ENCODE data around the gene ACP7. TPM values are rescaled to one million over a fixed set of nuclear protein-coding genes. Genes with fewer than 3 reads are reported as not detected.
"Not testable (repeated sequence)": the region's sequence is repeated elsewhere in the genome, so short reads cannot be mapped to it uniquely, and the experiment has no call there.

The ACP7 gene, protein sequence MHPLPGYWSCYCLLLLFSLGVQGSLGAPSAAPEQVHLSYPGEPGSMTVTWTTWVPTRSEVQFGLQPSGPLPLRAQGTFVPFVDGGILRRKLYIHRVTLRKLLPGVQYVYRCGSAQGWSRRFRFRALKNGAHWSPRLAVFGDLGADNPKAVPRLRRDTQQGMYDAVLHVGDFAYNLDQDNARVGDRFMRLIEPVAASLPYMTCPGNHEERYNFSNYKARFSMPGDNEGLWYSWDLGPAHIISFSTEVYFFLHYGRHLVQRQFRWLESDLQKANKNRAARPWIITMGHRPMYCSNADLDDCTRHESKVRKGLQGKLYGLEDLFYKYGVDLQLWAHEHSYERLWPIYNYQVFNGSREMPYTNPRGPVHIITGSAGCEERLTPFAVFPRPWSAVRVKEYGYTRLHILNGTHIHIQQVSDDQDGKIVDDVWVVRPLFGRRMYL
- total RNA-seq (2014; rRNA removed): 0.13 and 0.29 TPM in 2 replicates
- 0.04 TPM for polyA plus RNA-seq (2012)

DNA sequence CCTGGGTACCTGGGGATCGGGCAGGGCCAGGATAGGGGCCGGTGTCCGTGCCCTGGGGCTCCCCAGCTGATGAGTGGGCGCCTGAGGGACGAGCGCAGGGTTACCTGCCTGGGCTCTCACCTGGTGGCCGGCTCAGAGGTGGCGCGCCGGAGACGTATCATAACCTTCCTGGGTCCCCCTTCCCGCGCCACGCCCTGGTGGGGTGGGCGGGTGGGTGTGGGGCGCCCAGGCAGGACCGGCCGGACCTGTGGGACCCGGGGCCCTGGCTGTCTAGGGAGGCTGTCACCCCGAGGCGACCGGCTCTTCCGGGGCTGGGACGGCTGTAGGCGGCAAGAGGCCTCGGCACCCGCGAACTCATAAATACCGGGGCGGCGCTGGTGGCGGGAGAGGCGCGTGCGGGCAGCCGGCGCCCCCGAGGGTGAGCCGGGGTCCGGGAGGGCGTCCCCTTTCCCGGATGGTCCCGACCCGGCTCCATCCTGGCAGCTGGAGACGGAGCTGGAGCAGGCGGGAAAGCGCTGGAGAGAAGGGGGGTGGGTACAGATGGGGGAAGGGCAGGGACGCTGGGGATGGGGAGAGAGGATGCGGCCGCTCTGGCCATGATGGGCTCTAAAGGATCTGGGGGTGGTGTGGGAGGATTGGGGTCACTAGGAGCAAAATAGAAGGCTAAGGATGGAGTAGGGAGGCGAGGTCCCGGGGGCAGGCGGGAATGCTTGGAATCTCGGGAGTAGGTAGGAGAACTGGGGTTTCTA is at the start of gene ACP7:
TSS of gene ACP7 (plus strand) at position 386 of the 749 bp plus-strand sequence. CDS start 902 bp downstream, outside the sequence.
- no peak for DNase-seq (ENCODE audit: low read depth)

DNA sequence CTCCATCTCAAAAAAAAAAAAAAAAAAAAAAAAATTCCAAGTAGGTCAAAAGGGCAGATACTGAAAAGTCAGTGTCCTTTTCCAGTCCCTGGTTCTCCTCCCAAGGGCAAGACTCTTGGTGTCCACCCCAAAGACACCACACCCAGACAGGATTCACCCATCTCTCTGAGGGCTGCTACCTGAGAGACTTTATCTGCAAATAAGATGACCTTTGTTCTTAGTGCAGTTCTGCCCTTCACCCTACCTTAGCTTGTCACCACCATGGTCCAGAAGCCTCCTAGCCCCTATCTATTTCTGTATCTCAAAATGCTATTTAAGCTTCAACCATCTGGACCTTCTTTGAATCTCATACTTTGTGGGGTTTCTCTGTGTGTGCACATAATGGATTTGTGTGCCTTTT is 47.6 kb upstream of the ACP7 start:
- DNase-seq (ENCODE audit: low read depth): no peak

DNA sequence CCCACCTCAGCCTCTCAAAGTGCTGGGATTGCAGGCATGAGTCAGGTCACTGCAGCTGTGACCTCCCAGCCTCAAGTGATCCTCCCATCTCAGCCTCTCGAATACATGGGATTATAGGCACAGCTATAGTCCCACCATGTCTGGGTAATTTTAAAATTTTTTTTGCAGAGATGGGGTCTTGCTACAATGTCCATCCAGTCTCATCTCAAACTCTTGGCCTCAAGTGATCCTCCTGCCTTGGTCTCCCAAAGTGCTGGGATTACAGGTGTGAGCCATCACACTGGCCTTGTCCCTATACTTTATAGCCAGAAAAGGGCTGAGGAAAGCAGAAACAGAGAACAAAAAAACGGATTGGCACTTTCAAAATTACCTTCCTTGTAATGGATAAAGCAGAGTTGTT is 47.0 kb upstream of the ACP7 start:
- no peak for DNase-seq (ENCODE audit: low read depth)

DNA sequence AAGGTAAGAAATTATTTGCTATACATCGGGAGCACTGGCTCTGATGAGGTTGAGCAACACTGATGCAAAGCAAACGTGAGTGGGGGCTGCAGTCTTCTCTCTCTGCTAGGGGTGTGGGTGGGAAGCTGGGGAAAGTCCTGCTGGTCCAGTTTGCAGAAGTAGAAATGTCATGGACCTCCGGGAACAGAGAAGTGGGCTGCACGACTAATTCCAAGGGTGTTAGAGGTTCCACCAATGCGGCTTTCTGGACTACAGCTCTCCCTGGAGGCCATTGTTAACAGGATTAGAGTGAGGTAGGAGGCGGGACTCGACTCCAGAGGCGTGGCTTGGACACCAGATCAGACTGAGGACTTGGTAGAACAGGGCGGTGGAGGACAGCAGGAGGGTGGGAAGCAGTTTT is 46.1 kb upstream of the ACP7 start:
- peak; percentile 25 for DNase-seq (ENCODE audit: low read depth)

DNA sequence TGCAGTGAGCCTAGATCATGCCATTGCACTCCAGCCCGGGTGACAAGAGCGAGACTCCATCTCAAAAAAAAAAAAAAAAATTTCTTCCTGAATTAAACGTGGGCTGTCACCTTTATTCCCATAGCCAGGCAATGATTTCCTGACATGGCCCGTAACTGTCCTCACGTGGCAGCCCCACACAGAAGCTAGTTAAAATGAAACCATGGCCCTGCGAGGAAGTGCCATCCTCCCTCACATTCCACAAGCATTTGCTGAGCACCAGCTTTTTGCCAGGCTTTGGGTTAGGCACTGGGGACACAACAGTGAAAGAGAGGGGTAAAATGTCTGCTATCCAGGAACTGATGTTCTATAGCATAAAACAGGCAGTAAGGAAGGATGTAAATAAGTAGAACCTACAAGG is 38.7 kb upstream of the ACP7 start:
- no peak for DNase-seq (ENCODE audit: low read depth)

DNA sequence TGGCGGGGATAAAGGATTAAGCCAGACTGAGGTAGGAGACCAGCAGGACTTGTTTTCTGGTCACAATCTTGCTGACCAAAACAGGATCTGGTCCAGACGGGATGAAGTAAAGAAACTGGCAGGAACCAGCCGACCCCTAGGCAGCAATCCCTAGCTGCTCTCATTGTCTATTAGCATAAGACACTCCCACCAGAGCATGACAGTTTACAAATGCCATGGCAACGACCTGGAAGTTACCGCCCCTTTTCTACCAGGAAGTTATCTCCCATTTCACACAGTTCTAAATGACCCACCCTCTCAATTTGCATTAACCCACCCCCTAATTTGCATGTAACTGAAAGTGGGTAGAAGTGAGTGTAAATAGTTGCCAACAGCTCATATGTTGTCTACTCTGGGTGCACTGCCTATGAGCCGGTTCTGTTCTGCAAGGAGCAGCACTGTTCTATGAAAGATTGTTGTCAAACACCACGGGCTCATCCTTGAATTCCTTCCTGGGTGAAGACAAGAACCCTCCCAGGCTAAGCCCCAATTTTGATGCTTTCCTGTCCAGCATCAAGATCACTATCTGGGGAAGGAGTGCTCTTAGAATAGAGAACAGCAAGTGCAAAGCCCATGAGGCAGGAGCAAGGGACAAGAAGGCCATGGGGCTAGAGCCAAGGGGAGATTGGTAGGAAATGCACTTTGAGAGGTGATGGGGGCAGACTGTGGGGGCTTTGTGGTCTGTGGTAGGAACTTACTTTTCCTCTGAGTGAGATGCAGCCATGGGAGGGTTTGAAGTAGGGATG is 37.9 kb upstream of the ACP7 start:
- DNase-seq (ENCODE audit: low read depth): peak; percentile 20

DNA sequence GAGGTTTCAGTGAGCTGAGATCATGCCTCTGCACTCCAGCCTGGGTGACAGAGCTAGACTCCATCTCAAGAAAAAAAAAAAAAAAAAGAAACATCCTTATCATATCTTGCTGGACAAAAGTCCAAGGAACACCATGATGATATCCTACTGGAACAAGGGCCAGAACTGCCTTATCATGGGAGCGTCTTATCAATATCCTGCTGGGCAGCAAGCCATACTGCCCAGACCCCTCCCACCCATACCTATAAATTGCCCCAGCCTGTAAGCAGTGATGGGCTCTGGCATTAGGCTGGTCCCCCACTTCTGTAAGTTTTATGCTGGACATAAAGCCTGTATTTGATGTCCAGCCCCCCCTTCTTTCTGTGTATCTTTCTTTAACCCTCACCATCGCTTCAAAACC is 37.1 kb upstream of the ACP7 start:
- no peak for DNase-seq (ENCODE audit: low read depth)

DNA sequence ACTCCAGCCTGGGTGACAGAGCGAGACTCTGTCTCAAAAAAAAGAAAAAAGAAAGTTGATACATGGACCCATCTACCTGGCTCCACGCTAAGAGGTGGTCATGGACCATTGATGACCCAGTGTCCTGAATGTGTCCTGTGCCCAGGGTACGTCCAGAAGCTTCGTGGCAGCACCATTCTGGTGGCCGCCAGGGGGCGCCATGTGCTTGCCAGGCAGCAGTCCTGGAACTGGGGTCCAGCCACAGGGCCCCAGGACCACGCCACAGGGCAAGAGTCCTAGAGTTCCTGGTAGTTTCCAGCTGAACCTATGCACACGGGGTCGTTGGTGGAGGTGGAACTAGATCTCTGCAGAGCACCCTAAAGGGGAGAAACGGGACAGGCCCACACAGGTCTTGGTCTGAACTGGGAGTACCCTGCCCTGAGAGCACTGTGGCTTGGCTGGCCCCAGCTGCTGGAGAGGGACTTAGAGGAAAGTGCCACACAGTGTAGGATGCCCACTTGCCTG is 31.9 kb upstream of the ACP7 start:
- DNase-seq (ENCODE audit: low read depth): no peak

DNA sequence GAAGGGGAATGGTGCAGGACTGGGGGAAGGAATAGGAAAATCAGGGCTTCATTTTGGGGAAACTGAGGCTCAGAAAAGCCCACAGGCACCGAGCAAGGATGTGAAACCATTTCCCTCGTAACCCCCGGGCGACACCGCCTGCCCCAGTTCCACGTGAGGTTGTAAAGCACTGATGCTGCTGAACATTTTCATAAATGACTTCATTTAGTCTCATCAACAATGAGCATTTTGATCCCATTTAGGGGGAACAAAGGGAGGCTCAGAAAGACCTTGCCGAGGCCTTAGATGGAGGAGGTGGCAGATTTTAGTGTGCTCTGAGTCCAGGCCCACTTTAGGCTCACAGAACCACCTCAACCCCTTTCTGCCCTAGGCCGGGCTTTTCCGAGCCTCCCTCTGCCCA is 31.3 kb upstream of the ACP7 start:
- no peak for DNase-seq (ENCODE audit: low read depth)

DNA sequence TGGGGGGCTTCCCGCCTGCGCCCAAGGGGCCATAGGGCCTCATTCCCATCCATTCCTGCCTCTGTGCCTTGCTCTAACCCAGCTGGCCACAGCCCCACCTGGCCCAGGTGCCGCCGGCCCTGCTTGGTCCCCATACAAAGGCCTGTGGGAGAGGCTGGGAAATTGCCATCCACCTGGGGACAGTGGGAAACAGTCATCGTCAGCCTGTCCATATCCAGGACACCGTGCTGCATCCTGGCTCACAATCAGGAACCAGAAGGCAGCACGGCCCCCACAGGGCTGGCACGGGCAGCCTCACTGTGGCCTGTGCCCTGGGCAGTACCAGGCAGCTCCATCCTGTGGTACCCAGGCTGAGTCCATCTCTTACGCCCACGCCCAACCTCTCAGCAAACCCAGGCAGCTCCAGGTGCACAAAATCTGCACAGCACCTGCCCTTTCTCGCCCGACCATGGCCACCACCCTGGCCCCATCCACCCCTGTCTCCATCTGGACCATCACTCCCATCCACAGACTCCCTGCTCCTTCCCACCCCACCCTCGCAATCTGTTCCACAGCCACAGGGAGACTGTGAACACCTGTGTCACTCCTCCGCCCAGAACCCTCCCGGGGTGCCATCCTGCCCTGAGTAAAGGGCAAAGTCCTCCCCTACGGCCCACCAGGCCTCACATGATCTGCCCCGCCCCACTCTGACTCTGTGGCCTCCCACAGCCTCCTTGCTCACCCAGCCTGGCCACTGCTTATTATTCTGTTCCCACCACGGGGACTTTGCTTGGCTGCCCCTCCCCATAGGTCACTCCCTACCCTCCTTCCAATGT is 30.7 kb upstream of the ACP7 start:
- DNase-seq (ENCODE audit: low read depth): no peak

DNA sequence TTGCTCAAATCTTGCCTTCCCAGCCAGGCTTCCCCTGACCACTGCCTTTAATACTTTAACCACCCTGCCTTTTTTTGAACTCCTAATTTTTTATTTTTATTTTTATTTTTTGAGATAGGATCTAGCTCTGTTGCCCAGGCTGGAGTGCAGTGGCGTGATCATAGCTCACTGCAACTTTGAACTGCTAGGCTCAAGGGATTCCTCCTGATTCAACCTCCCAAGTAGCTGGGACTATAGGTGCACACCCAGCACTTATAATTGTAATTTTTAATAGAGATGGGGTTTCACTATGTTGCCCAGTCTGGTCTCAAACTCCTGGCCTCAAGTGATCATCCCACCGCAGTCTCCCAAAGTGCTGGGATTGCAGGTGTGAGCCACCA is 30.1 kb upstream of the ACP7 start:
- DNase-seq (ENCODE audit: low read depth): no peak

DNA sequence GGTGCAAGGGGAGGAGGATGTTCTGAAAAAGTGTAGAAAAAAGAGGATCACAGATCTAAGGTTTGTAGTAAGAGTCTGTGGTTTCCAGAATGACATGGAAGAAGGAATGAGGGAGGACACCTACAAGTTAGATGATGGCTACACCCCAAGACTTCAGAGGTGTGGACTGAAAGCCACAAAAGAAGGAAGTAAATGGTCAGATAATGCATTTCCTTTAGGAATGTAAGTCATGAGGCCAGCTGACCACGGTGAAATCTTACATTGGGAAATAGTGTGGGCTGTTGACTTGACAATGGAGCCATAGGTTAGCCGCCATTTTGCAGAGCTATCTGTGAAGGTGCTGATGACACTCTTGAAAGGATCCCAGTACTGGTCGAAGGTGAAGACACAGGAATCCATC is 26.6 kb upstream of the ACP7 start:
- no peak for DNase-seq (ENCODE audit: low read depth)

DNA sequence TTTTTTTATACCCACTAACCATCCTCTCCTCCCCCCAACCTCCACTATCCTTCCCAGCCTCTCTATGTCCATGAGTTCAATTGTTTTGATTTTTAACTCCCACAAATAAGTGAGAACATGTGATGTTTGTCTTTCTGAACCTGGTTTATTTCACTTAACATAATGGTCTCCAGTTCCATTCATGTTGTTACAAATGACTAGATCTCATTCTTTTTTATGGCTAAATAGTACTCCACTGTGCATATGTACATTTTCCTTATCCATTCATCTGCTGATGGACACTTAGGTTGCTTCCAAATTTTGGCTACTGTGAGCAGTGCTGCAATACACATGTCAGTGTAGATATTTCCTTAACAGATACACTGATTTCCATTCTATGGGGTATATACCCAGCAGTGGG is 24.9 kb upstream of the ACP7 start:
- DNase-seq (ENCODE audit: low read depth): no peak

DNA sequence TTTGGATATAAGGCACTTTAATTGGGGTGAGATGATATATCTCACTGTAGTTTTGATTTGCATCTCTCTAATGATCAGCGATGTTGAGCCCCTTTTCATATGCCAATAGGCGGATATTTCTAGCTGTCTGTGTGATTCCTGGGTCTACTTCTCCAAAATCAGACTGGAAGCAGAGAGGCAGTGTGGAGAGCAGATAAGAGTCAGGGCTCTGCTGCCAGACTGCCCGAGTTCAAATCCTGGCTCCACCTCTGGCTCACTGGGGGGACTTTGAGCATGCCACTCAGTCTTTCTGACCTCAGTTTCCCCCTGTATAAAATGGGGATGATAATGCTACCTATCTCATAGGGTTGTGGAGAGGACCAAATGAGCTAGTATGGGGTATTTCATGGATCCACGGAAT is 24.0 kb upstream of the ACP7 start:
- DNase-seq (ENCODE audit: low read depth): no peak

DNA sequence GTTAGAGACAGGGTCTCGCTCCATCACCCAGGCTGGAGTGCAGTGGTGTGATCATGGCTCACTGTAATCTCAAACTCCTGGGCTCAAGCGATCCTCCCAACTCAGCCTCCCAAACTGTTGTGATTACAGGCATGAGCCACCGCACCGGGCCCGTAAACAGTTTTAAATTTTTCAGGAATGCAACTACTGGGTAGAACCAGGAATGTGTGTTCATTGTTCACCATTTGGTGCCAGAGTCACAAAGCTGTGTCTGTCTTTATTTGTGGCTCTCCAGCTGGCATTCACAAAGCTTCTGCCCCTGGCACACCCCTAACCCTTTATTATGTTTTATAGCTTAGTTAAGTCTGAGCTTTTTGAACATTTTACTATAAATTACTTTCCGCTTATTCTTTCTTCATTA is 19.8 kb upstream of the ACP7 start:
- DNase-seq (ENCODE audit: low read depth): no peak

DNA sequence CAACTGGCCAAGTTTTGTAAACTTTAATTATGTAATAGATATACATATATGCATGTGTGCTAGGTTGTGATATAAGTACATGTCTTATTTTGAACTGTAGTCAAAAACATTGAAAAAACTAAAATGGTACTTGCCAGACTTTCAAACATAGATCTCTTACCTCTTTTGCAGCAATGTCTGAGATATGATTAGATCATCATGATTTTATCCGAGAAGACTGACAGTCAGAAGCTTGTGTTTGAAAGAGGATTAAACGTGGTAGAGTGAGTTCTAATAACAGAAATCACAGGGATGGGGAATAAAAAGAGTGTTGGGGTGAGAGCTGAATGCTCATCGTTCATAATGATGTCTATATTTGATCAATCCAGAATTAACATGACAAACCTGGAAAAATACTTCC is 18.2 kb upstream of the ACP7 start:
- no peak for DNase-seq (ENCODE audit: low read depth)

DNA sequence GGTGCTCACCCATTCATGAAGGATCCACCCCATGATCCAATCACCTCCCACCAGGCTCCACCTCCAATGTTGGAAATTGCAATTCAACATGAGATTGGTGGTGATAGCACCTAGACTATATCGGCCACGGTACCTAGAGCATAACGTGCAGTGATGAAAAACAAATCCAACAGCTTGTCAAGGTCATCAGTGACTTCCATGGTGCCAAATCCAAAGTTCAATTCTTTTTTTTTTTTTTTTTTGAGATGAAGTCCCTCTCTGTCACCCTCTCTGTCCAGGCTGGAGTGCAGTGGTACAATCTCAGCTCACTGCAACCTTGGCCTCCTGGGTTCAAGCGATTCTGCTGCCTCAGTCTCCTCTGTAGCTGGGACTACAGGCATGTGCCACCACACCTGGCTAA is 17.1 kb upstream of the ACP7 start:
- DNase-seq (ENCODE audit: low read depth): no peak

DNA sequence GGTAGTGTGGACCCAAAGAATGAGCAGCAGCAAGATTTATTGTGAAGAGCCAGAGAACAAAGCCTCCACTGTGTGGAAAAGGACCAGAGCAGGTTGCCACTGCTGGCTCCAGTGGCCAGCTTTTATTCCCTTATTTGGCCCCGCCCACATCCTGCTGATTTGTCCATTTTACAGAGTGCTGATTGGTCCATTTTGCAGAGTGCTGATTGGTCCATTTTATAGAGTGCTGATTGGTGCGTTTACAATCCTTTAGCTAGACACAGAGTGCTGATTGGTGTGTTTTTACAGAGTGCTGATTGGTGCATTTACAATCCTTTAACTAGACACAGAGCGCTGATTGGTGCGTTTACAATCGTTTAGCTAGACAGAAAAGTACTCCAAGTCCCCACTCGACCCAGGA is 15.9 kb upstream of the ACP7 start:
- DNase-seq (ENCODE audit: low read depth): not testable (repeated sequence)

DNA sequence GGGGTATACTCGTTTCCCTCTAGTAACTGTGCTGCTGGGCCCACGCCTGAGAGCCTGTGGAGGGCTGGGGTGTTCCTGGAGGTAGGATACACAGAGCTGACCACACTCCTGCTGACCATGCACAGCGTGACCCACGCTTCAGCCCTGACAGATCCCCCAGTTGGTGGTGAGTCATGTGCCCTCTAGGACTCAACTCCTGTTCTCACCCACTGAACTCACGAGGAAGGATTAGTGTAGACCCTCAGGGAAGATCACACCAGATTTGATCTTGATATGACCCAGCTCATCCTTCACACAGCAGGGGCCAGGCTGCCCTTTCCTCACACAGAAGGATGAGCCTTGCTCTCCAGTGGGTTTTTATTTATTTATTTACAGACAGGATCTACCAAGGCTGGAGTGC is 13.3 kb upstream of the ACP7 start:
- DNase-seq (ENCODE audit: low read depth): peak; percentile 50

DNA sequence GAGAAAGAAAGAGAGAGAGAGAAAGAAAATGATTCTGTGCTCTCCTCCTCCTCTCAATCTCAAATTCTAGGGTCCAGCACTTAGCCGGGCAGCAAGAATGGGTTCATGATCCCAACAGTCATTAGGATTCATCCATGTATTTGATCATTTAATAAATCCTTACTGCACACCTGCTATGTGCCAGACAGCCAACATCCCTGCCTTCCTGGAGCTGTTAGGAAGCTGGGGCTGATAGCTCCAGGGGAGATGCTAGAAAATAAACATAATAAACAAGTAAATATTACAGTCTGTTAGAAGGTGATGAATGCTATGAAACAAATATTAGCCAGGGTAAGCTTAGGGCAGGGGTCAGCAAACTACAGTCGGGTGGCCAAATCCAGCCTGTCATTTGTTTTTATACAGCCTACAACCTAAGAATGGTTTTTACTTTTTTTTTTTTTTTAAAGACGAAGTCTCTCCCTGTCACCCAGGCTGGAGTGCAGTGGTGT is 9.9 kb upstream of the ACP7 start:
- DNase-seq (ENCODE audit: low read depth): no peak

DNA sequence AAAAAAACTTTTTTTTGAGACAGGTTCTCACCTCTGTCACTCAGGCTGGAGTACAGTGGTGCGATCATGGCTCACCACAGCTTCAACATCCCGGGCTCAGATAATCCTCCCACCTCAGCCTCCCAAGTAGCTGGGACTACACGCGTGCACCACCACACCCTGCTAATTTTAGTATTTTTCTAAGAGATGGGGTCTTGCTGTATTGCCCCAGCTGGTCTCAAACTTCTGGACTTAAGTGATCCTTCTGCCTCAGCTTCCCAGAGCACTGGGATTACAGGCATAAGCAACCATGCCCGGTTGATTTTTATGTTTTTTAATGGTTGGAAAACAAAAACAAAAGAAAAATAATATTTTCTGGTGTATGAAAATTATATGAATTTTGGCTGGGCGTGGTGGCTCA is 9.2 kb upstream of the ACP7 start:
- no peak for DNase-seq (ENCODE audit: low read depth)

All from LHCN-M2 (cell line).